ENCODE results near the gene LCLAT1. TPM values are rescaled to one million over a fixed set of nuclear protein-coding genes. Genes with fewer than 3 reads are reported as not detected.

LCLAT1 gene
- total RNA-seq, 1 donor from 2014 or later: 21.6 TPM

- Mint-ChIP-seq H3K27me3 (ENCODE audit: insufficient read depth, low read depth) (no peaks in the 10 kb centered on the region), H3K9me3 (no peaks in the 10 kb centered on the region), H3K4me3 (no peak overlapping the region), H3K27ac (no peak overlapping the region), H3K36me3 (no peaks in the 10 kb centered on the region), H3K4me1 (no peaks in the 10 kb centered on the region)
- H3K9me3 ChIP-seq (ENCODE audit: low read depth): no peaks in the 10 kb centered on the region
- H3F3A ChIP-seq (ENCODE audit: low read depth): no peaks in the 10 kb centered on the region
- TF ChIP-seq EZH2phosphoT487 (IDR thresholded peaks at IDR 0.05) (no peak), EZH2 (IDR thresholded peaks at IDR 0.05) (no peak)
- TF ChIP-seq, protein P1, sequence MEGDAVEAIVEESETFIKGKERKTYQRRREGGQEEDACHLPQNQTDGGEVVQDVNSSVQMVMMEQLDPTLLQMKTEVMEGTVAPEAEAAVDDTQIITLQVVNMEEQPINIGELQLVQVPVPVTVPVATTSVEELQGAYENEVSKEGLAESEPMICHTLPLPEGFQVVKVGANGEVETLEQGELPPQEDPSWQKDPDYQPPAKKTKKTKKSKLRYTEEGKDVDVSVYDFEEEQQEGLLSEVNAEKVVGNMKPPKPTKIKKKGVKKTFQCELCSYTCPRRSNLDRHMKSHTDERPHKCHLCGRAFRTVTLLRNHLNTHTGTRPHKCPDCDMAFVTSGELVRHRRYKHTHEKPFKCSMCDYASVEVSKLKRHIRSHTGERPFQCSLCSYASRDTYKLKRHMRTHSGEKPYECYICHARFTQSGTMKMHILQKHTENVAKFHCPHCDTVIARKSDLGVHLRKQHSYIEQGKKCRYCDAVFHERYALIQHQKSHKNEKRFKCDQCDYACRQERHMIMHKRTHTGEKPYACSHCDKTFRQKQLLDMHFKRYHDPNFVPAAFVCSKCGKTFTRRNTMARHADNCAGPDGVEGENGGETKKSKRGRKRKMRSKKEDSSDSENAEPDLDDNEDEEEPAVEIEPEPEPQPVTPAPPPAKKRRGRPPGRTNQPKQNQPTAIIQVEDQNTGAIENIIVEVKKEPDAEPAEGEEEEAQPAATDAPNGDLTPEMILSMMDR (IDR thresholded peaks at IDR 0.05): no peak
- H3K79me2 ChIP-seq (ENCODE audit: low read depth): peaks cover 67% of the 10 kb centered on the region
- no peak for DNase-seq (ENCODE audit: low spot score)
- no peaks in the 10 kb centered on the region for H3K27me3 ChIP-seq
- H3K36me3 ChIP-seq: no peaks in the 10 kb centered on the region
- no peak overlapping the region for H3K4me2 ChIP-seq
- H3K9ac ChIP-seq: no peak overlapping the region
- H4K20me1 ChIP-seq (ENCODE audit: low read depth): no peaks in the 10 kb centered on the region
- no peak overlapping the region for H2AFZ ChIP-seq (replicated peaks)
- H3K4me1 ChIP-seq: no peaks in the 10 kb centered on the region
- no peak overlapping the region for H3K4me3 ChIP-seq
- H3K27ac ChIP-seq: no peak overlapping the region
Observed at GRCh38 chr2:30484995-30485394, 37.9 kb downstream of the LCLAT1 start.

DNA sequence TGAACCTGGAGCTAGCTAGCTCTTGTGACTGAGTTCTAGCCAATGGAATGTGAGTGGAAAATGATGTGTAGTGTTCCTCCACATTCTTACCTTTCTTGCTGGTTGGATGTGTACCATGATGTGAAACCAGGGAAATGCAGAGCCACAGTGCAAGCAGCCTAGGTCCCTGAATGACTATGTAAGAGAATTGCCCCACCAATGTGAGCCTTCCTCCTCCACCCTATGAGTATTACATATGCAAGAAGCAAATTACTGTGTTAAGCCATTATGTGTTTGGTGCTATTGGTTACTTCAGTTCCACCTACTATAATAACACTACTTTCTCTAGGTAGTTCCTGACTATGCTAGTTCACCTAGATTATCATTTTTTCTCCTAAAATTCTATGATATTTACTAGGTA is 39.6 kb downstream of the LCLAT1 start:
- H3K79me2 ChIP-seq (ENCODE audit: low read depth): peaks cover 55% of the 10 kb centered on the region
- H3K27me3 Mint-ChIP-seq (ENCODE audit: insufficient read depth, low read depth): no peaks in the 10 kb centered on the region
- no peaks in the 10 kb centered on the region for H3K27me3 ChIP-seq
- H3K27ac Mint-ChIP-seq: no peak overlapping the region
- no peaks in the 10 kb centered on the region for H3K9me3 Mint-ChIP-seq
- no peaks in the 10 kb centered on the region for H3F3A ChIP-seq (ENCODE audit: low read depth)
- H4K20me1 ChIP-seq (ENCODE audit: low read depth): no peaks in the 10 kb centered on the region
- TF ChIP-seq EZH2 (IDR thresholded peaks at IDR 0.05) (no peak), EZH2phosphoT487 (IDR thresholded peaks at IDR 0.05) (no peak)
- TF ChIP-seq, protein P1 (IDR thresholded peaks at IDR 0.05): no peak
- H3K4me2 ChIP-seq: no peak overlapping the region
- no peaks in the 10 kb centered on the region for H3K4me1 Mint-ChIP-seq
- H3K4me1 ChIP-seq: no peaks in the 10 kb centered on the region
- H2AFZ ChIP-seq (replicated peaks): no peak overlapping the region
- H3K27ac ChIP-seq: no peak overlapping the region
- no peaks in the 10 kb centered on the region for H3K9me3 ChIP-seq (ENCODE audit: low read depth)
- H3K4me3 Mint-ChIP-seq: no peak overlapping the region
- H3K9ac ChIP-seq: no peak overlapping the region
- H3K36me3 ChIP-seq: no peaks in the 10 kb centered on the region
- DNase-seq (ENCODE audit: low spot score): no peak
- H3K36me3 Mint-ChIP-seq: no peaks in the 10 kb centered on the region
- H3K4me3 ChIP-seq: no peak overlapping the region

GRCh38 chr2:30487603-30488002 is 40.6 kb downstream of the LCLAT1 start:
- no peak overlapping the region for H3K9ac ChIP-seq
- no peaks in the 10 kb centered on the region for H3K27me3 Mint-ChIP-seq (ENCODE audit: insufficient read depth, low read depth)
- no peak for DNase-seq (ENCODE audit: low spot score)
- H3K4me3 Mint-ChIP-seq: no peak overlapping the region
- H4K20me1 ChIP-seq (ENCODE audit: low read depth): no peaks in the 10 kb centered on the region
- no peak overlapping the region for H3K4me3 ChIP-seq
- H3K4me1 ChIP-seq: no peaks in the 10 kb centered on the region
- no peak overlapping the region for H3K27ac ChIP-seq
- H3K36me3 Mint-ChIP-seq: no peaks in the 10 kb centered on the region
- no peak for TF ChIP-seq EZH2 (IDR thresholded peaks at IDR 0.05)
- TF ChIP-seq, protein P1 (IDR thresholded peaks at IDR 0.05): no peak
- no peak for TF ChIP-seq EZH2phosphoT487 (IDR thresholded peaks at IDR 0.05)
- H3K4me2 ChIP-seq: no peak overlapping the region
- H3K27me3 ChIP-seq: no peaks in the 10 kb centered on the region
- H3K27ac Mint-ChIP-seq: no peak overlapping the region
- no peaks in the 10 kb centered on the region for H3K4me1 Mint-ChIP-seq
- H3K9me3 Mint-ChIP-seq: no peaks in the 10 kb centered on the region
- no peaks in the 10 kb centered on the region for H3K9me3 ChIP-seq (ENCODE audit: low read depth)
- no peak overlapping the region for H2AFZ ChIP-seq (replicated peaks)
- H3K36me3 ChIP-seq: no peaks in the 10 kb centered on the region
- H3K79me2 ChIP-seq (ENCODE audit: low read depth): peaks cover 46% of the 10 kb centered on the region
- H3F3A ChIP-seq (ENCODE audit: low read depth): no peaks in the 10 kb centered on the region
